GM19035 (cell line): ENCODE measurements around the gene LAMB2.
A peak's percentile ranks its signal among the peaks of the same experiment; 100 is the strongest.

Experiments used
- ATAC-seq: cut with Tn5 transposase; IDR thresholded peaks from one replicate; pipeline ENCODE4 v1.9.1; 2021; ENCODE audit not compliant: unreplicated experiment

LAMB2 gene

DNA sequence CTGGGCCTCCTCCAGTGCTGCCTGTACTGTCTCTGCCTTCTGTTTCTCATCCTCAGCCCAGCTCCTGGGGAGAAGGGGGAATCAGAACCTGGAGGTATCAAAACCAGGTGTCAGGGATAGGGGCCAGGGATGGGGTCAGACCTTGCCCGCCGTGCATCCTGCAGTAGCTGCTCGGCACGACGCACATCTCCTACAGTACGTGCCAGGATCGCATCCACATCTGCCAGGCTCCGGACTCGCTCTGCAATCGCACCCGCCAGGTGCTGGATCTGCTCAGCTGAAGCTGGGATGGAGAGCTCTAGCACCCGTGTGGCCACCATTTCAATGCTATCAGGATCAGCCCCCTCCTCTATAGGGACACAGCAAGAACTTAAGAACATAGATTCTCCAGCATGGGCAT lies 10.8 kb downstream of the LAMB2 start:
- ATAC-seq = no peak

DNA sequence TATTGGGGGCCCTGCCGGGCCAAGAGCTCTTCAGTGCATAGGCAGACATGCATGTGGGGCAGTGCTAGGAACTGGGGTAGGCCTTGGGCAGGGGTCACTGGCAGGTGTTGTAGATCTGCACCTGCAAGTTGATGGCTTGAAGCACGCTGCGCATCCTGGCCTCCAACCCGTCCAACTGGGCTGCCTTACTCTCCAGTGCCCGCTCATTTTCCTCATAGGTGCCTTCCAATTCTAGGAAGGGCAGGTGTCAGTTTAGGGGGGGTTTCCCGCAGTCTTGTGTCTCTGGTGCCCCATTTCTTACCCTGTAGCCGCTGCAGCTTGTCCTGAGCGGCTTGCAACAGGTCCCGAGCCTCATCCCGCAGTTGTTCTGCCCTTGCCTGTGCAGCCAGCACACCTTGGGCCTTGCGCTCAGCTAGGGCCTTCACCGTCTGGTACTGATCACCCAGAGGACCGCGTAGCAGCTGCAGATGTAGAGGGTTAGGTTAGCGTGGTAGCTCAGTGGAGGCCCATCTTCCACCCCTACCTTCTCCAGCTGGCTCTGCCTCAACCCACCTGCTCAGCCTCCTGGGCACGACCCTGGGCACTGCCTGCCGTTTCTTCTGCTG lies 11.6 kb downstream of the LAMB2 start:
- ATAC-seq = no peak

DNA sequence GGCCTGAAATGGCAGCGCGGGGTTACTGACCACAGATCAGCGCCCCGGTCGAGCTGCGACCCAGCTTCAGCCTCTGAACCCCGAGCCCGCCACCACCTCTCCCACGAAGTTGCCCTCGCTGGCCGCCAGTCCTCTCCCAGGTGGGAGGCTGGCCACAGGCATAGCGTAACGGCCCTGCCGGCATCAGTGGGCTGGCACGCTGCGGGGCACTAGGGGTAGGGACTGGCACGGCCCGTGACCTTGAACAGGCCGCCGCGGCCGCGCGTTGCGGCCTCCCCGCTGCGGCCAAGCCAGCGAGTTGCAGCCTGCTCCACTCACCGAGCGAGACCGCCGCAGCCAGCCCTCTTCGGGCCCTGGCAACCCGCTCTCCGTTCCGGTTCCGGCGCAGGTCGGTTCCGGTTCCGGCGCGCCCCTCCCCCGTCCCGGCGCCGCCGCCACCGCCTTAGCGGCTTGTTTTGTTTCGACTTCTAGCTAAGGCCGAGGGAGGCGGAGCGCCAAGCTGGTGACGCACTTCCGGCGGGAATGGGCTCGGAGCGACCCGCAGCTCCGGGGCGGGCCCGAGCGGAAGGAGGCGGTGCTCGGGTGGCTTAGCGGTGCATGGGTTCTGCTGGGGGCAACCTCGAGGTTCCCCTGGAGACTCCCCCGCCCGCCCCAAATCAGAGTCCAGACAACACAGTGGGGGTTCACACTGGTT lies 12.3 kb downstream of the LAMB2 start, which contains the start of gene USP19:
TSS of gene USP19 (minus strand) at position 386 of the 694 bp plus-strand sequence. CDS start 1,678 bp downstream, outside the sequence.
- ATAC-seq = peak; percentile 86

DNA sequence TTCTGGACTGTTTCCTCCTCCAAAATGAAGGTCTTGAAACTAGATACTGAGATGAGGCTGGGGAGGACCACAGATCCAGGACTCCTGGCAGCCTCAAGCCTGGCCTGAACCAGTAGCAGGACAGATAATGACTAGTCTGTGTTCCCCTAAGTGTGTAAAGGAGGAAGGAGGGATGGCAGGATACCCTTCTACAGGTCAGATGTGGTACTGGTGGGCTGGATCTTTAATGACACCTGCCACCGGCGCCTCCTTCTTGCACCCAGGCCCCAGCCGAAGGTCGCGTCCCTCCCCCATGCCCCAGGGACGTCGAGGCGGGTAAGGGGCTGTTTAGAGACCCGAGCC lies 12.8 kb downstream of the LAMB2 start:
- ATAC-seq = no peak

DNA sequence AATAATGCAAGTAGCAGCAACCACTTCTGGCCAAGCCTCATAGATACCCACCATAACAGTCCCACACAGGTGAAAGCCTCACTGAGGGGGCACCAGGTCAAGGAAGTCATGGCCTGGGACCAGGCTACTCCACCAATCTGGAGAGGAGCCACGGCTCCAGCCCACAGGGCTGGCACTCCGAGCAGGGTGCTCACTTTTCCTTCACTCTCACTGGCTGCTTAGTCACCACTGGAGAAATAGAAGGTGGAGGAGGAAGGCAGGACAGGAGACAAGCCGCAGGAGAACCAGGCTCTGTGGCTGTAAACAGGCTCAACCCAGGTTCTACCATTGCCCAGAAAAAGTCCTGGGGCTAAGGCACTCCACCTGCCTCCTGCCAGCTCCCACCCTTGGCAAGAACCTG lies 13.4 kb downstream of the LAMB2 start:
- ATAC-seq = no peak

DNA sequence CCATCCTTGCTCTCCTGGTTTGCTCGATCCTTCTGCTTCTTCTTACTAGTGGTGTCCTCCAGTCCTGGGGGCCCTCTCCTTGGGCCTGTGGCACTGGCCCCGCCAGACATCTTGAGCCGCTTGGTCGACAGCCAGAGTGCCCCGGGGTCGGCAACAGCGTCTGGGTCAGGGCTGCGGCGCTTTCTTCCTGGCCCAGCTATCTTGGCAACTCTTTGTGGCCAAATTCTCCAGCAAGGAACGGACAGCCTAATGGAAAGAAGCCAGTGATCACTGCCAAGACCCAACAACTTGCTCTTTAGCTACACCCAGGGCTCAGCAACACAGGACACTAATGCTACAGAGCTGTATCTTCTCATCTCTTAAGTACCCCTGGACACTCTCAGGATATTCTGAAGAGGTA lies 13.8 kb downstream of the LAMB2 start:
- ATAC-seq = no peak

DNA sequence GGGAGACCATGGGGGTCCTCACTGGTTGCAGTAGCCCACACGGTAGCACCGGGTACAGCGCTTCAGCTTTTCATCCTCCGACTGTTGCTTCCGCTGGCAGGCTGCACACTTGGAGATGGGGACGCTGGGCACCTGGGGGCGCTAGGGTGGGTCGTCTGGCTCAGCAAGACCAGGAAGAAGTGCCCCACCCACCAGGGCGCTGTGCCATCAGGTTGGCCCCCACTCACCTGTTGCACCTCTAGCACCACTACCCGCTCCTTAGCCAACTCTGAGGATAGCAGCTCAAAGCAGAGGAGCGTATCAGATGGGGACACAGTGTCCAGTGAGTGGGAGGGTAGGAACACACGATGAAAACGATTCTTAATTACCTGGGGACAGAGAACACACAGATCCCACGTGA lies 20.6 kb downstream of the LAMB2 start:
- no peak for ATAC-seq

- no peak for ATAC-seq
Observed at GRCh38 chr3:49111347-49111746, 21.5 kb downstream of the LAMB2 start.

DNA sequence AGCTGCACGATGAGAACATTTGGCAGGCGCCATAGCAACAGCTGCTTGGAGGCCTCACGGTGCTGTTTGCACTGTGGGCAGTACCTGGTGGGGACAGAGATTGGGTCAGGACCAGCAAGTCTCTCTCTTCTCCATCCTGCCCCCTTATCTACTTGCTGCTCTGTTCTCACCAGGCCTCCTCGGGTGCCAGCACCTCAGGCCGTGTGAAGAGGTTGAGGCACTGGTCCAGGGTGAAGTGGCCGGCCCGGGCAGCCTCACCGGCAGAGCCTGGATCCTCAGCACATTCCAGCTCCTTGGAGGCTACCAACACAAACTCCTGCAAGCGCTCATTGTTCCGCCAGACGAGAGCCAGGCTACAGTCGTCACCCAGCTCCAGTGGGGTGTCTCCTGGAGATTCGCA lies 22.1 kb downstream of the LAMB2 start:
- ATAC-seq = no peak

DNA sequence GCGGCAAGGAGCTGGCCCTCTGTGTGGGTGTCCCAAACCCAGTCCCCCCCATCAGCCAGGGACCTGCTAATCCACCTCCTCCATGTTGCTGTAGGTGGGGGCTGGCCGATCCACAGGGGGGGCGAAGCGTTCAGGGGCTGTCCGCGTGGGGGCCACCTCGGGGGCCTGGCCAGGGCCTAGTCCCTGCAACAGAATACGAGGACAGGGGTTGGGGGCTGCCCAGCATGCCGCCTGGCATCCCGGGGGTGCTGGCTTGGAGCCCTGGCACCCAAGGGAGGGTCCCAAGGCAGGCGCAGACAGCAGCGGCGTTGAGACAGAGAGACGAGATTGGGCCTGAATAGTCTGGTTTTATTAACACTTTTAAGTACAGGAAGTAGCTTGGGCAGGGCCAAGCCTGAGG lies 24.5 kb downstream of the LAMB2 start:
- ATAC-seq = no peak

- ATAC-seq = peak; percentile 94
Observed at GRCh38 chr3:49104427-49105291, 28.2 kb downstream of the LAMB2 start, which contains the start of gene QARS1. QARS1 (minus strand) TSS chr3:49104757; CDS start chr3:49104733, 24 bp downstream.

GRCh38 chr3:49104052-49104426 lies 28.8 kb downstream of the LAMB2 start:
- no peak for ATAC-seq

DNA sequence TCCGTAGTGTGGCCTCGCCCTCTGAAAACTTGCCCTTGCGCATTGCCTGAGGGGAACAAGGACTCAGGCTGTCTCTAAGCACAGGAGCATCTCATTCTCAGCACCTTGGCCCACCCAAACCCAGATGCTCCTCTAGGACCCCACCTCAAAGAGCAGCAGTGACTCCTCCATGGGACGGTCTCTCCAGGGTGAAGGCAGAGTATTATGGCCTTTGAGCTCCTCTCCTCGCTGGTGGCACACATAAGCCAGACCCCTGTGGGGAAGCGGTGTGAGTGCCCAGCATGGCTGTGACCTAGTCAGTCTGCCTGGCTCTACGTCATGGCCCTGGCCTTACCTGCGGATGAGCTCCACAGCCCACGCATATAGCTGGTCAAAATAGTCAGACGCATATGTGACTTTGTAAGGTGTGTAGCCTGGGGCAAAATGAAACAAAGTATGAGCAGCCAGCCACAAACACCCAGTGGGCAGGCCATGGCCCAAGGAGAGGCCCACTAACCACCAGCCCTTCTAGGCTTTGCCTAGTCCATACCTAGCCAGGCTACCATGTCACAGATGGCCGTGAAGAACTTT lies 32.7 kb downstream of the LAMB2 start:
- no peak for ATAC-seq

DNA sequence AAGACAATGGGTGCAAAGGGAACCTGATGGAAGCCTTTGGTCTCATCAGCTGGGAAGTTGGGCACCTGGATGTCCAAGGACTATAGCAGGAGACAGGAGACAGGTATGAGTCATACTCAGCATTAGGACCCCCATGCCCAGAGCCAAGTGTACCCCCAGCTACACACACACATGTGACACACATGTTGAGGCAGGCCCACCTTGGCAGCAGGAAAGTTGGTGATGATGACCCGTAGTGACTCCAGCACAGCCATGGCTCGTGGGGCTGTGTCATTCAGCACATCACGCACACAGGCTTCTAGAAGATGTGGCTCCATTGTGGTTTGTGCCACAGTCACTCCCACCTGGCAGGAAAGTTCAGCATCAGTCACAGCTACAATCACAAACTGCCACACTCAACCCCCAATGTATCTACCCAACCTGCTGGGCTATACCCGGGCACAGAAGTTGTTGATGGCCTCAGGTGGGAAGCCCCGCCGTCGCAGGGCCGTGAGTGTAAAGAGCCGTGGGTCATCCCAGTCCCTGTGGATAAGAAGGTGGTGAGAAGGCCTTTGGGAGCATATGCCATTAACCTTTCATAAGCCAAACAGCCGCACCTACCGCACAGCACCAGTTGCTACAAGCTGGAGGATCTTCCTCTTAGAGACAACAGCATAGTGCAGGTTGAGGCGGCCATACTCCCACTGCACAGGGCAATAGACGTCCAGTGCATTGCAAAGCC lies 33.8 kb downstream of the LAMB2 start:
- ATAC-seq = no peak

- ATAC-seq = no peak
Observed at GRCh38 chr3:49098429-49098828, 34.4 kb downstream of the LAMB2 start.

GRCh38 chr3:49093853-49094767 lies 38.7 kb downstream of the LAMB2 start, which contains the start of gene QRICH1:
QRICH1 (minus strand) TSS chr3:49094071; CDS start chr3:49077017, 17,054 bp downstream.
- peak; percentile 74 for ATAC-seq

- peak; percentile 45 for ATAC-seq
Observed at GRCh38 chr3:49092938-49093852, 39.7 kb downstream of the LAMB2 start.

DNA sequence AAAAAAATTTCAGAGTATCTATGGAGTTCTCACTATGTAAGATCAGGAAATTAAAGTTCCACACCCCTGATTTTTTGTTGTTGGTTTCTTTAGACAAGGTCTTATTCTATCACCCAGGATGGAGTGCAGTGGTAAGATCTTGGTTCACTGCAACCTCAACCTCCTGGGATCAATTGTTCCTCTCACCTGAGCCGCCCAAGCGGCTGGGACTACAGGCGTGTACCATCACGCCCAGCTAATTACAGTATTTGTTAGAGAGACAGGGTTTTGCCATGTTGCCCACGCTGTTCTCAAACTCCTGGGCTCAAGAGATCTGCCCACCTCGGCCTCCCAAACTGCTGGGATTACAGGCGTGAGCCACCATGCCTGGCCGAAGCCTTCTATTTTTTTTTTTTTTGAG lies 51.4 kb downstream of the LAMB2 start:
- no peak for ATAC-seq

- ATAC-seq = no peak
Observed at GRCh38 chr3:49079270-49079669, 53.6 kb downstream of the LAMB2 start.
